HG03460 (cell line): ENCODE results near the gene AP1G2.

ENCODE experiments used
- ATAC-seq: cut with Tn5 transposase; IDR thresholded peaks from one replicate; pipeline ENCODE4 v1.9.1; 2021; ENCODE audit not compliant: unreplicated experiment

Gene AP1G2

GRCh38 chr14:23558346-23559009 lies 9.1 kb downstream of the AP1G2 start:
- ATAC-seq: no peak

DNA sequence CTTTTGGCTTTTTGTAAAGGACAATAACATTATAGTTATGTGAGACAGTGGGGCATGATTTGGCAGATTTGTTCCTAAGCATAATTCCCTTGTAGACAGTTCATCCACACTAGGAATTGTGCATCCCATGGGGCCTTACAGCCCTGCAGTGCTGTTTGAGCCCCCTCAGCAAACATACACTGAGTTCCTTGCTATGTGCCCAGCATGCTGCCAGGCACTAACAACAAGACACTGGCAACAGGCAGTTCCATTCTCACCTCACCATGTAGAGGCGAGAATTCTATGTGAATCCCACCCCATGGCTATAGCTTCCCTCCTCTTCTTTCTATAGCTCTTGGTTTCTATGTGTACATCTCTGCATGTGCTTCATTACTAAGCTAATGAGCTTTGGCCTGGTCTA lies 9.6 kb downstream of the AP1G2 start:
- no peak for ATAC-seq

GRCh38 chr14:23557521-23557920 lies 10.1 kb downstream of the AP1G2 start:
- no peak for ATAC-seq

GRCh38 chr14:23556700-23557440 lies 10.7 kb downstream of the AP1G2 start:
- no peak for ATAC-seq

- ATAC-seq: peak; percentile 79
Measured at GRCh38 chr14:23555882-23556699, 11.5 kb downstream of the AP1G2 start, which contains the start of gene THTPA. THTPA (plus strand) TSS chr14:23556271; CDS start chr14:23556758, 487 bp downstream.

- no peak for ATAC-seq
Measured at GRCh38 chr14:23555533-23555881, 12.1 kb downstream of the AP1G2 start.

DNA sequence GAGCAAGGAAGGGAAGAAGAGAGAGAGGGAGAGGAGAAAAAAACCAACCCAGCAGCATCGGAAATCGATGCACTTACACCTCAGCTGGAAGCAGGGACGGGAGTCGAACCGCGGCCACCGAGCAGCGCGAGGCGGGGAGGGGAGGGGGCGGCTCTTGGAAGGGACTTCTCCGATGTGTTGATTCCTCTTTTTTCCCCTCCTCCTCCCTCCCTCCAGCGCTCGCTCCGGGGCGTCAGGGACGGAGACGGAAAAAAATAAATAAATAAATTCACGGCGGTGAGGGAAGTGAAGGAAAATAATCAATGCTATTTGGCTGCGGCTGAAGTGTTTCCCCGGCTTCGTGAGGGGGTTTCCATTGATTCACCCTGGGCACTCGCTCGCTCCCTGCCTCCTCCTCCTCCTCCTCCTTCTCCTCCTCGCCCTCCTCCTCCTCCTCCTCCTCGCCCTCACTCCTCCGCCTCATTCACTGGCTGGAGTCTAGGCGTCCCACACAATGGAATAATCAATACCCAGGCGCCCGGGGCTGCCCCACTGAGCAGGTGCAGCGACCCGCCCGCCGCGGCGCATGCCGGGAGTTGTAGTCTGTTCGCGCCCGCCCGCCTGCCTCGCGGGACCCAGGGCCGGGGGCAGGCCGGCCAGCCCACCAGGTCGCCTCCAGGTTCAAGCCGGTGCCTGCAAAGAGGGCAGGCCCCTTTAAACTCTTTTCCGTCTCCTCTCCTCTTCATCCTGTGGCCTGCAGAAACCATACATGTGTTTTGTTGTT lies 16.1 kb downstream of the AP1G2 start, which contains the start of gene ZFHX2:
Gene ZFHX2, minus strand, starts transcription at position 500 of the 763 bp plus-strand sequence. CDS start 16,440 bp downstream, outside the sequence.
- ATAC-seq: peak; percentile 62

- ATAC-seq: no peak
Measured at GRCh38 chr14:23550812-23551265, 16.8 kb downstream of the AP1G2 start.

DNA sequence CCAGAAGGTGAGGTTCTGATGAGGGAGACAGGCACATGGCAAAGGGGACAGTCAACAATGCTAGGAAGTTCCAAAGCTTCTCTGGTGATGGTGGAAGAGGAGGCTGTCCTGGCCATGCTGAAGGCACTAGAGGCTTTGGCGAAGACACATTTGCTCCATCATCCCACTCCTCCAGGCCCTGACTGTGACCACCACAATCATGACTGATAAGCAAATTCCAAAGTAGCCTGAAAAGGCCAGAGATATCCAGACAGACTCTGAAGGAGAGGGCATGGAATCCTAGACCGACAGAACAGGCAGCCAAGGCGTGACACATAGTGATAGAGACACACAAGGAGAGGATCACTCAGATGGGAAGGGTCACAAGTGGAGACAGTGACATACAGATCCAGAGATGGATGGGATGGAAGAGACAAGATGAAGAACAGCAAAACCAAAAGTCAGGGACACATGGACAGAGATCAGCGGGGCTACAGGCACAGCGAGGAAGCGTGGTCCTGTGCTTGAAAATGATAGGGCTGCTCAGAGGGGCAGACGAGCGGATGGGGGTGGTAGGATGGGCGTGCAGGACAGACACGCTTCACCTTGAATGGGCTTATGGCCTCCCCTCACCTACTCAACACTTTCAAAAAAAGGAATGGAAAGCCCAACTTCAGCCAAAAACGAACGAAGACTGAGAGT lies 17.3 kb downstream of the AP1G2 start:
- ATAC-seq: no peak

- ATAC-seq: no peak
Measured at GRCh38 chr14:23548351-23549318, 19.0 kb downstream of the AP1G2 start.

GRCh38 chr14:23547924-23548323 lies 19.7 kb downstream of the AP1G2 start:
- no peak for ATAC-seq

GRCh38 chr14:23546450-23547035 lies 21.0 kb downstream of the AP1G2 start:
- ATAC-seq: no peak

DNA sequence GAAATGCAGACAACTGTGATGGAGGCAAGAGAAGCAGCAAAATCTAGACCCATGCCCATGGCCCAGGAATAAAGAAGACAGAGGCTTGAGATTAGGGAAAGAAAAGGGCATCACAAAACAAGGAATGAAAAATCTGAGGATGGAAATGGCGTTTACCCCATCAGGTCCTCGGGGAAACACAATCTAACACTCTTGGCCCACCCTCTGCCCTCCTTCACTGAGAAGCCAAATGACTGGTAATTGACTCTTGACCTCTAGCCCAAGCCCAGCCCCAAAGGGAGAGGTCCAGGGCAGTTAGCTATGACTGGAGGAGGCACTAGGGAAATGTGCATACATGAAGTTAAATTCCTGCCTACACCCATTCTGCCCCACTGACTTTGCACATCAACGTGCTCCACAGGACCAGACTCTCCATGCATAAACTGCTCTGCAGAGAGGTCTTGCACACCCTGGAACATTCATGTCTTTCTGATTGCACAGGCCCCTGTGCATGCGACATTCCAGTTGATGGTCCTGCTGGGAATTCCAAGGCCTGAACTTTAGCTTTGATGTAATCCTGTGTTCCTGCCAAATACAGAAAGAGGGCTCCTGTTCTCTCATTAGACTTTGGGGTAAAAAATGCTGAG lies 21.7 kb downstream of the AP1G2 start:
- ATAC-seq: no peak

DNA sequence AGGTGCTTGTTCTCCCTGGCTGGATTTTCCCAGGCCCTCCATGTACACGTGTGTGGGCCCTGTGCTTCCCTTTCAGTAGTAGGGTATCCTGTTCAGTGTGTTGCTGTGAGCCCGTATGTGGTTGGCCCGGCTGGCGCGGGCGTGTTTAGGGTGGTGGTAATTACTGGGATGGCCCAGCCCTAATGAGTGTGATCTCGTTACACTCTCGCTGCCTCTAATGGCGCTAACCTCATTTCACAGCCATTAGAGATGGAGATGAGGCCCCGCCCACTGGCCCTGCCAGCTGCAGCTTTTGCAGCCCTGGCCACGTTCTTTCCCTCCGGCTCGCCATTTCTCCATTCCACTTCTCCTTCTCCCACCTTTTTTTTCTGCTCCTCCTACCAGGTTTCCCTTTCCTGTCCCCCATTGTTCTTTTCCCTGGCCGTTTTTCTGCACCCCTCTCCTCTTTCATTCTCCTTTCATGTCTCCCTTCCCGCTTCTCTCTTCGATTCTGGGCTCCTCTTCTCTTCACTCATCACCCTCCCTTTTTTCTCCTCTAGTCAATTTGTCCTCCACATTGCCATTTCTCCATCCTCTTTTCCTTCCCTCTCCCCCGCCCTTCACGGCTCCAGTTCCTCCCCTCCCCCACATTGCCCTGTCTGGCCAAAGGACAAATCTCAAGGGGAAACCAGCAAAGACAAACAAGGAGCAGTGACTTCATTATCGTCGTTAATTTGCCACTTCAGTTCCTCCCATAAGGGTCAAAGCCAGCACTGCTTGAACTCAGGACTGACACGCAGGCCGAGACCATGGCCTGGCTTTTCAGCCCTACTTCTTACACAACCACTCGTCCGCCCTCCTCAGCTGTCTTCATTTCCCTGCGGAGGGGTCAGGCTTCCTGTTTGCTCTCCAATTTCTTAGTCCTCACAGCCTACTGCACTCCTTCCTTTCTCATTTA lies 22.8 kb downstream of the AP1G2 start:
- ATAC-seq: no peak

- ATAC-seq: no peak
Measured at GRCh38 chr14:23543403-23543802, 24.2 kb downstream of the AP1G2 start.

DNA sequence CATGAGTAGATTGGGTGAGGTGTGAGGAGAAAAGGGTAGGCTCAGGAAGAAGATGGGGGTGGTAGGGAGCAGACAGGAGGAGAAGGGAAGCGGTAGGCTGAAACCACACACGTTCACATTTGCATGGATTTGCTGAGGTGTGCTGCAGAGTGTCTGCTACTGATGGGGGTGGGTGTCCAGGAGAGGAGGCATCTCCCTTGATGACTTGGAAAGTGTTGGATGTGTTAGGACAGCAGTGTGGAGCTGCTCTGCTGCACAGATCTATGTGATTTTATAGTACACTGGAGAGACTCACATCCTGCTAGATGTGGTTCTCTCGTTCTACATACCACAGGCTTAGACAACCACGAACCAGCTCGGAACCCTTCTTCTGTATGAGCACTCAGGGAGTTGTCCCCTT lies 25.3 kb downstream of the AP1G2 start:
- ATAC-seq: no peak

DNA sequence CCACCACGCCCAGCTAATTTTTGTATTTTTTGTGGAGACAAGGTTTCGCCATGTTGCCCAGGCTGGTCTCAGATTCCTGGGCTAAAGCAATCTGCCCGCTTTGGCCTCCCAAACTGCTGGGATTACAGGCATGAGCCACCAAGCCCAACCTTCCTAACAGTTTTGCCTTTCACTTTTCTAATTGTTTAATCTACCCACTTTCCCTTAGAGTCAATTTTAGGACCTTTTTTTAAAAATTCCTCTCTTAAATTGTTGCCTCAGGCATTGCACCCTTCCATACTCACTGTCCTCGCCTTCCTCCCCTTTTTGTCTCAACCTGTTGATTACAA lies 27.5 kb downstream of the AP1G2 start:
- ATAC-seq: no peak
